GM11168 (cell line): Measurements from ENCODE around the gene RGCC.

Experiments
- in situ Hi-C: fragments of 300-500 bp; cut with MboI; formaldehyde crosslinking; loops from one replicate; pipeline ENCODE4 v1.12.0; 2022; ENCODE audit warnings: low sequenced_read_pairs; ENCODE audit not compliant: unreplicated experiment

RGCC gene

DNA sequence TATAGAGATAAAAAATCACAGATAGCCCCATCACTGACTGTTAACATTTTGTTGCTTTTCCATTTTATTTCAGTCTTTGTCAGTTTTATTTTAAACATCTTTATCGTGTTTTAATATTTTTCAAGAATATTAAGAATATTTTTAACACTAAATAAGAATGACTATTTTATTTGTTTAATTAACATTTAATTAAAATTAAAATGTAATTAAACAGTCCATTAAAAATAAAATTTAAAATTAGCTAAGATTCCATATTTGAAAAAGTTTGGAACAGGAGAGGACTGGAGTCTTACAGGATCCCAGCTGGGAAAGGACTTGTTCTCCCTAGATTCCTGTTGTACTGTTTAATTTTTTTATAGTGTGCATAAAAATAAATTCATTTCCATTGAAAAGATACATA is 54.5 kb downstream of the RGCC start:
- in situ Hi-C loops: no loop called here

DNA sequence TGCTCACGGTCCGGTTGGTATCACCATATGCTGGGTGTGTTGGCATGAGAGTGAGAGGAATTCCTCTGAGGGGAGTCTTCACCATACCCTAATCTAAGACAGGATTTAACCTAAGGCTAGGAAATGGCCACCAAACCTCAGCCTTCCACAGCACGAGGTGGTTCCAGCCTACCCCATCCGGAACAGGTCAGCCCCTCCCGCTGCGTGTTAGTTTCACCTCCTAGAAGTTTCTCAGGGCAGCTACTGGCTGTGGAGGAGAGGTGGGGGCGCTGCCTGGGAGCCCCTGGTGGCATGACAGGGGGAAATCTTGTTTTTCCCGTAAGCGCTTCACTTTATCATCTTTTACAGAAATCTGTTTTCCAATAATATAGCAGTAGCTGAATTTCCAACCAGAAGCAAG is 55.1 kb downstream of the RGCC start:
- in situ Hi-C loops: no loop called here

DNA sequence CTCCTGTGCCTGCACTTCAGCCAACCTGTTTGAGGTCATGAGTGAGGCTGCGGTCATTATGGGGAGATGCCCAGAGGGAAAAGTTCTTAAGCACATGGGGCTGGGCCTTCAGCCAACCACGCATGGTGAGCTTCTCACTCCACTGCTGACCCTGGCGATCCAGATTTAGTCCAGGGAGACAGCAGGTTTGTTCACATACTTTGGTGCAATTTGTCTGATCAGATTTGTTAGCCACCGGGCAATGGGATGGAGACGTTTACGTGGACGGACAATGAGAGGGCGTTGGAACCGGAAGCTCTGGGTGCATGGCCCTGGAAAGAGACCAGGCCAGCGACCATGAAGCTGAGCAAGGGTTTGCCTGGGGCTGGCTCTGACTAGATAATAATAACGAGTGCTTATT is 56.2 kb downstream of the RGCC start:
- in situ Hi-C loops: no loop called here

DNA sequence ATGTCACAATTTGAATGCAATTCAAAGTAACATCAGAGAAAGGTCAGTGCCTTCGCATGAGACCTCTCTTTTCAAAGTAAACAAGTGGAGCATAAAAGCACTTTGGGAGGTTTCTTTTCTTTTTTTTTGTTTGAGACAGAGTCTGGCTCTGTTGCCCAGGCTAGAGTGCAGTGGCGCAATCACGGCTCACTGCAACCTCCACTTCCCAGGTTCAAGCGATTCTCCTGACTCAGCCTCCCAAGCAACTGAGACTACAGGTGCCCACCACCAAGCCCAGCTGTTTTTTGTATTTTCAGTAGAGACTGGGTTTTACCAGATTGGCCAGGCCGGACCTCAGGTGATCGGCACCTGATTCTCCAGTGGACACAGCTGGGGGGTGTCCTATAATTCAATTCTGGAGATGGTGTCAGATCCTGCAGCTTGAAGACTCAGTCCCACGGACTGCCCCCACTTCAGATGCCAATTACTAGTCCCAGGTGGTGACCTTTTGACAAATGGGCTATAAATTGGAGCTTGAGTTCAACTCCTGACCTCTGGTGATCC is 57.6 kb downstream of the RGCC start:
- in situ Hi-C loops: no loop called here

DNA sequence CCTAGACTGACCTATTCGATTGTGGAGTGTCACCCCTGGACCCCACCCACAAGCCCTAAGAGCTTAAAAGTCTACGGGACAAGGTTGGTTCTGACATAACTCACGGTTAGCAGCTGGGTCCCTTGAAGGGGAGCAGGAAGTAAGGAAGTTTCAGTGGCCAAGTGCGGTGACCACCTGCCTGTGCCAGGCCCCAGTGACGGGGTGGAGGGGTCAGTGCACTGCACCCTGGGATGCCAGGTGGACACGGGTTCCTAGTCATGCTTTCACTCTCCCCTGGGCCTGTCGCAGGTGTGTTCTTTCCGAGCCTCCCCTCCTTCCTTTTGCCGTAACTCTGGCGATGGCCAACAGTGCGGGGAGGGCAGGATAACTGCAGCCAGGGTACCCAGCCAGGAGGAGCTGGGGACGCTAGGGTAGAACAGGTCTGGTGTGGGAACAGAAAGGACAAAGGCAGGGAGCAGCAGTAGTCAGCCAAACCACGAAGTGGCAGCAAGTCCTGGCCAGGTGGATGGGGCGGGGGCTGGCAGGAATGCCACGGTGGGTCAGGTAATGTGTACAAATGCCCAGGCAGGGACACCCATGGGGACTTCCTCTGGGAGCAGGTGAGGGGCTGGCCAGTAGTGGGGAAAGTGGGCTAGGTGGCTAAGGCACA is 58.3 kb downstream of the RGCC start:
- in situ Hi-C loops: no loop called here

DNA sequence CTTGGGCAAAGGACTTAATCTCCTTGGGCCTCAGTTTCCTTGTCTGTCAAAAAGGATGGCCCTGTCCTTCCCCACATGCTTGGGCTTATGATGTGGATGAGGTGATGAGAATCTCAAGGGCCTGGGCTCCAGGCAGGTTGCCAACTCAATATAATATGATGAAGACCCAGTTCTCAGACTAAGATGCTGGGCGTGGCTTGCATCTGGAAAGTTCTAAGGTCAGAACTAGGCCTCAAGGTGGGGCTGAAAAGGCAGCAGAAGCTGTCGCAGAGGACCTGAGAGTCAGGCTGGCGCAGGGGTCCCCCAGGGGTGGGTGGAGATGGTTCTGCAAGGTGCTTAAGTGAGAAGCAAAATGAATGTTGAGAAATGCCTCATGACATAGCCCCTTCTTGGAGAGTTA is 58.8 kb downstream of the RGCC start:
- in situ Hi-C loops: no loop called here

DNA sequence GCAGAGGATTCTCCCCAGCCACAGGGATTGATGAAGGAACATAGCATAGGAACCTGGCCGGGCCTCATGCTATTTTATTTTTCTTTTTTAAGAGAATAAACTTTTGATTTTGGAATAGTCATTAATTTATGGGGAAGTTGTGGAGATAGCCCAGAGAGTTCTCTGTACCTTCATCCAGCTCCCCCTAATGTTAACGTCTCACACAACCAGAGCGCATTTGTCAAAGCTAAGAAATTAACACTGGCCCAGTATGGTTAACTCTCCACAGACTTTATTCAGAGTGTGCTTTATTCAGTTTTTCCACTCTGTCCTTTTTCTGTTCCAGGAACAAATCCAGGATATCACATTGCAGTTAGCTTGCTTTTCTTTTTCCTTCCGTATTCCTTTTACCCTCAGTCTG is 59.4 kb downstream of the RGCC start:
- in situ Hi-C loops: no loop called here

DNA sequence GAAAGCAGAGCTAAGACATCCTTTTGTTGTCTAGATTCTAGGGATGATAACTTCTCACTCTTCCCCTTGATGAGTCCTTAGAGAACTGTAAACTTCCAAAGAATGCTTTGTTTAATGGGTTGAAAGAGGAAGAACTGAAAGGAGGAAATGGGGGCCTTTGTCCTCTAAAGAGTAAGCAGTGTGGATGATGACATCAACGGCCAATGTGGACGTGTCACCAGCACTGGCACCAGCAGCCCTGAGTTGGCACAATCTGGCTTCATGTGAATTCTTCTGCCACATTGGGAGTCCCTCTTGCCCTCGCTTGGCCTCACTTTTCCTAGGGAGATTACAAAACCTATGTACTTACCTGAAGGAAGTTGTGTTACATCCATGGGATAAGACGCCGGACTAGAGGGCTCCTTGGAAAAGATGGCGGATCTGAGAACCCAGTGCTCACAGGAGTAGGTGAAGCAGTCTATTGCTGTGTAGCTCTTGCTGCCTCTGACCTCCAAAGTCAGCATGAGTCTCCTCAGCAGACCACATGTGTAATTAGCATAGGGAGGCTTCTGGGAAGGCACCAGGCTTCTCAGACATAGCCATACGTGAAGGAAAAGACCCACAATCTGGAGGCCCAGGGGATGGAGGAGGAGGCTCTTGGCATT is 62.8 kb downstream of the RGCC start:
- in situ Hi-C loops: no loop called here
